Suppressor macrophage treated with lipopolysaccharide for 1 hour (primary cell): ENCODE measurements around the gene REG3A.

Experiments
- DNase-seq, 3 donors: peaks; one replicate each; pipeline ENCODE4 v3.0.0-alpha.2; 2020 to 2022

The REG3A gene

DNA sequence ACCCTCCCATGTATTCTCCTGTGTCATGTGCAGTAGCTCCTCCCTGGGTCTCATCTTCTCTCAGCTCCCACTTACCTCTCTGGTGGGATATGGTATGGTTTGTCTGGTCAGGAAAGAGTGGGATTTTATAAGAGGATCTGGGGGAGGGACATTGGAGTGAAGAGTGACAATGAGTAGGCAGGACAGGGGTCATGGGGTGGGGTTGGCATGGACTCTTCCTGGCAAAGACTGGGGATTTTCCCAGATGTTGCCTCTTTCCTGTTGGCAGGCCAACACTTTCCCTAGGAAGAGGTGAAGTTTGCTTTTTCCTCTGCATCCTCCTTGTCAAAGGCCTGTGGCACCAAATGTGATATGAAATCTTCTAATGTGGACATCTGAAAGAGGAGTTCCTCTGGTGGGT, at the start of gene REG3A:
Gene REG3A (minus strand): TSS at position 101 of the 400 bp plus-strand sequence. CDS start 348 bp downstream, outside the sequence.
- no peak for DNase-seq

- DNase-seq = no peak
Observed at GRCh38 chr2:79200762-79201161, 41.2 kb upstream of the REG3A start.

GRCh38 chr2:79191816-79192215, 32.3 kb upstream of the REG3A start:
- DNase-seq = no peak

DNA sequence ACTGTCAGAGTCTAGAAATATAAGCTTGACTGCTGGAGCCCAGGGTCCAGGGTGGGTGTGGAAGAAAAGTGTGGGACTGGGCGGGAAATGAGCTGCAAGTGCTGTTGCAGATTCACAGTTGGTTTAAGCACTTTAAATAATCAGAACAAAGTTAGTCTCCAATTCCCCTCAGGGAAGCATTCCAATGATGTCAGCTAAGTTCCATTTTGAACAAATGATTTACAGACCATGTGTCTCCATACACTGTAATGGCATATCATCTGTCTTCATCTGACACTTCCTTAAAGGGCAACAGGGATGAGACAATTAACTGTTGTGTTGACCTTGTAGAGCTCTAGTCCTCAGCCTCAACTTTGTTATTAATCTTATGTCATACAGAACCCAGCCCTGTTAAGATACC, 31.5 kb upstream of the REG3A start:
- DNase-seq = no peak

DNA sequence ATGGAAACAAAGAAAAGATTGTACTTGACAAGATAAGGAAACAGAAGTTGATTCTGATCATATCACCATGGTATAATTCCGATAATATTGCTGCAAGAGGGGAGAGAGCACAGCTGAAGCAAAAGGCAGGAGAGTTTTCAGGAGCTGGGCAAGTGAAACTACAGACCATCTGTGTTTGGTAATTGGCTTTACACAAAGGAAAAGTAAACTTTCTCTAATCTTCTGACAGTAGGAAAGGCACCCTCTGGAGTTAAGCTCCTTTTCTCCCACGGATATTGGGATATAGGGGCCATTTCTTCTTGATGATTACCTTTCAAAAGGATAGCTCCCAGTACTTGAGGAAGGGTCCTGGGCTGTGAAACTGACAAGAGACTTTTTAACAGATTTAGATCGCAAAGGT, 29.9 kb upstream of the REG3A start:
- no peak for DNase-seq

DNA sequence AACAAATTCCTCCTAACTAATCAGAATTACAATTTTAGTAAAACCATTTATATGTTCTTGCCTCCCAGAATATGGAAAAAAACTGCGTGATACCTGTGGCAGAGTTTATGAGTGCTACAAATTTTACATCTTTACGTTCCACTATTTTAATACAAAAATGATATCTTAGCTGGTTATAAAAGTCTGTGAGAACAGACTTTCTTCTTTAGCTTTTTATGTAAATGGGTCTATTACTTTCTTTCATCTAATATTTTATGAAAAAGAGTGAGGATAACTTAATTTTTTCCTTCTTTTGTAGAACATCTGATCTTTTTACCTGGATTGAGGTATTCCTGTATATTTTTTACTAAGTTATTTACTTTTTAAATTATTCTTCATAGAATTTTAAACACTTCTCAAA, 22.1 kb upstream of the REG3A start:
- no peak for DNase-seq

DNA sequence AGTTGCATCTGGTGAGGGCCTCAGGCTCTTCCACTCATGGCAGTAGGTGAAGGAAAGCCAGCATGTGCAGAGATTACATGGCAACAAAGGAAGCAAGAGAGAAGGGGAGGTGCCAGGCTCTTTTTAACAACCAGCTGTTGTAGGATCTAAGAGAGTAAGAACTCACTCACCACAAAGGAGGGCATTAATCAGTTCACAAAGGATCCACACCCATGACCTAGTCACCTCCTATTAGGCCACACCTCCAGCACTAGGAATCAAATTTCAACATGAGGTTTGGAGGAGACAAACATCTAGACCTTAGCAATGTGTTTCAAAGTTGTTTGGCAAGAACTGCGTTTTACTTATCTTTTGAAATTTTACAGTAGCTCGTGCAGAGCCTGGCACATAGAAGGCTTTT, 20.5 kb upstream of the REG3A start:
- DNase-seq = no peak

DNA sequence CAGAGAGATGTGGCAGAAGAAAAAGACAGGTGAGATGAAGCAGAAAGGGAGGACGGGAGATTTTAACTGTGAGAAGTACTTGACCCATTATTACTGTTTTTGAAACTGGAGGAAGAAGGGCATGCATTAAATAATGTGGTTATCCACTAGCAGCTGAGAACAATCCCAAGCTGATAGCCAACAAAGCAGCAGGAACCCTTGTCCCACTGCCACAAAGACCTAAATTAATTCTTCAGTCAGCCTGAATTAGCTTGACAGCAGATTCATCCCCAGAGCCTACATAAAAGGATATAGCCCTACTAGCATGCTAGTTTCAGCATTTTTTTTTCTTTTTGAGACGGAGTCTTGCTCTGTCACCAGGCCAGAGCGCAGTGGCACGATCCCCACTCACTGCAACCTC, 19.5 kb upstream of the REG3A start:
- DNase-seq = no peak

GRCh38 chr2:79178076-79178674, 18.6 kb upstream of the REG3A start:
- no peak for DNase-seq

DNA sequence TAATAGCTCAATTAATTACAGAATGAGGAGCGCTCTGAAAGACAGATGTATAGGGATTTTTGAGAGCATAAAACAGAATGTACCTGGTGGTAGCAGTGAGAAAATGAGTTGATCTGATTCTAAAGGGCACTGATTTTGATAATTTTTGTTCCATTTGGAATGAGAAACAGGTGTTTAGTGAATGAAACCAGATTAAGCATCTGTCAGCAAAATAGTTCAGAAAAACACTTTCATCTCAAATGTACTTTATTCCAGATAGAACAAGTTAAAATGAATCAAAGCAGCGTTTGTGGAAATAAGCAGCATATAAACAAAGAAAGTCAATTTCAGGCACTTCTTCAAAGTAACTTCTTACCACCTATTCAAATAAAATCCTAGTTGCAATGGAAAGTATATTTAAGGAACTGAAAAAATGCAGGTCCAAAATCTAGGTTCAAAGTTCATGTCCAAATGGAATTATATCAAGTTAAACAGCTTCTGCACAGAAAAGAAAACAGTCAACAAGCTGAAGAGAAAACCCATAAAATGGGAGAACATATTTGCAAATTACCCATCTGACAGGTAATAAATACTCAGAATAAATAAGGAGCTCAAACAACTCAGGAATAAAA, 11.9 kb upstream of the REG3A start:
- no peak for DNase-seq

DNA sequence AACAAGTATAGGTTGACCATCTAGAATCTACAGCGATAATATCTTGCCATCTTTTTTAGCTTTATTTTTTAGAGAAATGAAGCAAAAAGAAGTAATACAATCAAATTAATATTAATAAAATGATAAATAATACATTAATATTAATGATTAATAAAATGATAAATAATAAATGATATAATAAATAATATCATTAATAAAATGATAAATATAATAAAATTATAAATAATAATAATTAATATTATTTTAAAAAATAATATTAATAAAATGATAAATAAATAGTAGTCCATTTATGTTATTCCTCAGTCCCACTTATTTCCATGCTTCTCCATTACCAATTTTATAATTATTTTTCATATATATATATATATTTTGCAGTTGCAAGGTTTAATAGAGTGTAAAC, 3.2 kb upstream of the REG3A start:
- DNase-seq = no peak

DNA sequence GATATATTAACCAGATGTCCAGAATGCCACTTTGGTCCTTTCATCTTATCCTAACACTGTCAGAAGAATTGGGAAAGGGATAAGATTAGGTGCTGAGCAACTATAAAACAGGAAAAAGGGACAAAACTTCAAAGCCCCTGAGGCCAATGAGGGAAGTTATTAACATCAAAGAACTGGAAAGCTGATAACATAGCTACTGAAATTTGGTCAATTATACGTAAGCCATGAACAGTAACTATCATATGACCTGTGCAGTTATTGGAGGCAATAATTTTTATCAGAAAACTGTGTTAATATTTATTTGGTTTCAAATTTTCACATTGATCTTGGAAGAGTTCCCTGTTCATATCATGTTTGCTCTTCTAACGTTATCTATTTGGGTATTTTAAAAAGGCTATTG, 2.6 kb upstream of the REG3A start:
- DNase-seq = no peak

DNA sequence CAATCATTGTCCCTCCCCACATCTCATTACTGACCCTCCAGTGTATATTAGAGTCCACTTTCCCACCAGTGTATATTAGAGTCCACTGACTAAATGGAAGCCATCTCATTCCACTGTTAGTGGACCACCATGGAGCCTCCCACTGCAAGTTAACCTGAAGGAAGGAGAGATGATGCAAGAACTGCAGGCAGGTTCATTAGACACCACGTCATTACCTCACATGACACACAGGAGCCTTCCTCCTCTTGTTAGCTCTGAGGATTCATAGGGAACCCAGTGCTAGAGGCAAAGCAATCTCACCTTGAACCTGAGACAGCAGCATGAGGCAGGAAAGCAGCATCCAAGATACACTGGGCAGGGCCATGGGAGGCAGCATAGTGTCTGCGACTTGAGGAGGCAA, 523 bp downstream of the REG3A start:
- no peak for DNase-seq

GRCh38 chr2:79155826-79156476, 3.6 kb downstream of the REG3A start:
- no peak for DNase-seq

DNA sequence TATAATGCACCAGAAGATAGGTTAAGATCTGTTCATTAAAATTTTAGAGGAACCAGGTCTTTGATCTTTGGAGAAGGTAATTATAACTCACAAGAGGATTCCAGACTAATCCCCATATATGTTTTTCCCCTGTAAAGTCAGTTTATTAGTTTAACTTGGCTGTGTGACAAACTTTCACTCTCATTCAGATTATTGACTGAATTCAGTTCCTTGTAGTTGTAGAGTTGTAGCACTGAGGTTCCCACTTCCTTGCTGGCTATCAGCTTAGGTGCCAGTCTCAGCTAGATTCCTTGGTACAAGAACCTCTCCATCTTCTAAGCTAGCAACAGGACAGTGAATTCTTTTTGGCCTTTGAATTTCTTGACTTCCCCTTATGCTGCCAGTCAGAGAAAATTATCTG, 20.1 kb downstream of the REG3A start:
- DNase-seq = no peak

DNA sequence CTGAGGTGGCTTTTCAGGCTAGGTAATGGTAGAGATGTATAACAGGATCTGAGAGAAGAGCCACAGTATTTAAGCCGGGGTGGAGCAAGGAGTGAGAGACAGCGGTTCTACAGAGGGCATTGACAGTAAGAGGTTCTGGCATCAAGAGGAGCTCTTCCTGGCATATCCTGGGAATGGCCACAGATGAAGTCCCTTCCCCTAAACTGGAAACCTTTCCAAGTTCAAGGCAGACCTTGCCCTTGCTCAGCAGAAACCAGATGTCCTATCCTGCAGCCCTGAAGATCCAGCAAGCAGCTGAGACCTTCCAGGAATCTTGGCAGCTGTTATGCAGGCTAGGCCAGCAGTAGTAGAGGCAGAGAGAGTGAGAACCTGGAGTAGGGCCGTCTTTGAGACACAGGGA, 21.2 kb downstream of the REG3A start:
- DNase-seq = no peak

DNA sequence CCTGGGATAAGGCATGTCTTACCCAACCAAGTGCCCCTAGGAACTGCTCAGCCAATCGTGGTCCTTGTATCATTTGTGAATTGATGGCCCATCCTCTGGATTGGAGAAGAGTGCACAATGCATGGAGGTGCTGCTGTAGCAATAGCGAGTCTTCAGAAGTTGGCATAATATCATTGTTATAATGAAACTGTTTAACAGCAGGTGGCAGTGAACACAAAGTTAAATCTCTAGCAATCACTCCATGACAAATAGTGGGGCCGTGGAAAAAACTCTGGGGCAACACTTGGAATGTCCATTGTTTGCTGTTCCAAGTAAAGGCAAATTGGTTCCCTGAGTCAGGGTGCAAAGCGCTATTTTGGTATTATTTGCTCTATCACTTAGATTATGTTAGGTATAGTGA, 27.9 kb downstream of the REG3A start:
- no peak for DNase-seq

DNA sequence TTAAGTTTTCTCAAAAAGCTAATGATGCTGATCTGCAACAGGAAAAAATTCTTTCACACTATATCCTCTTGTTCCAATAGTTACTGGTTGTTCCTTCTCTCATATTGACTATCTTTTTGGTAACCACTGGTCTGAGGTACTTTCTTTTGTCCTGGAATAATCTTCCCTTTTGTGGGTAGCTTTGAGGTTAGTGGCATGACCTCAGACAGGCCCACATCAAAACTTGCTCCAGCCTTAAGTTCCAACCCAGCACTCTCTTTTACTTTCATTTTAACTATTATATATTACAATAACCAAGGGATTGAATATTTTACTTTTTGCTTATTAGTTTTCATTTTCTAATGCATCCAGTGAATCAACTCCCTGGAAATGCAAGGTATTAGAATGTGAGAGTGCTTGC, 29.7 kb downstream of the REG3A start:
- no peak for DNase-seq

GRCh38 chr2:79129260-79129659, 30.3 kb downstream of the REG3A start:
- no peak for DNase-seq

DNA sequence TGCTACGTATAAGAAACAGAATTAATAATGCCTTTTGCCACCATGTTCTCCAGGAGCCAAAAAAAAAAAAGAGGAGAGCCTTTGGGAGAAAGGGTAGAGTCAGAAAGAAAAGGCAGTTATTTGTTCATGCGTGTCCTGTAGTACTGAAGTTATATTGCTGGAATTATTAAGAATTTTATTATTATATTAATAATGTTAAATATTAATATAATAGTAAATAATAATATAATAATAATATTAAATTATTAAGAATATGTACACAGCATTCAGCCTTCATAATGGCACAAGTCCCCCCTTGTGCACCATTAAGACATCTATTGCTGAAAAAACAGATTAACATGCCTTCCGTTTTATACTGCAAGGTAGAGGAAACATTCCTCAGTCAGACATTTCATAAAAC, 31.1 kb downstream of the REG3A start:
- no peak for DNase-seq

DNA sequence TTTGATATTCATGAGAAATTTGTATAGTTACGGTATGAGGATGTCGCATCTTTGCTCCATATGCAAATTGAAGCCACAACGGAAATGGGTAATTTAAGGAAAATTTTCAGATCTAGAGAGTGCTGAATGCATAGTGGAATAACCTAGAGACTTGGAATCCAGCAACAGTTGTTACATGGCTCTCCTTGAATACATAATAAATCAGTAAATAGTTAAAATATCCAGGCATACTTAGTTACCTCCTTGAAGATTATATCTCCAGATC, 33.9 kb downstream of the REG3A start:
- no peak for DNase-seq

GRCh38 chr2:79124907-79125720, 34.4 kb downstream of the REG3A start:
- DNase-seq = no peak

DNA sequence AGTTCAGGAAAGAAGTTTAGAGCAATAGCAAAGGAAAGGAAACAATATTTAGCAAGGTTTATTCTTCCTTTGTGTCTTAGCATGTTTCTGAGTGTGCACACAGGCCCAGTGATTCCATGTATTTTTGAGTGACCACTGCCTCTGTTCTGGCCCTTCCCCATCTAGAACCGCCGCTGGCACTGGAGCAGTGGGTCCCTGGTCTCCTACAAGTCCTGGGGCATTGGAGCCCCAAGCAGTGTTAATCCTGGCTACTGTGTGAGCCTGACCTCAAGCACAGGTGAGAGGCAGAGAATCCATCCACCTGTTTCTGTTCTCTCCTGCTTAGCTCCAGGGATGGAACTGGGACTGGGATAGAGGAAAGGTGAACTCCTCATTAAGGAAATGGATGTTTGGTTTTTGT, 36.9 kb downstream of the REG3A start:
- no peak for DNase-seq

DNA sequence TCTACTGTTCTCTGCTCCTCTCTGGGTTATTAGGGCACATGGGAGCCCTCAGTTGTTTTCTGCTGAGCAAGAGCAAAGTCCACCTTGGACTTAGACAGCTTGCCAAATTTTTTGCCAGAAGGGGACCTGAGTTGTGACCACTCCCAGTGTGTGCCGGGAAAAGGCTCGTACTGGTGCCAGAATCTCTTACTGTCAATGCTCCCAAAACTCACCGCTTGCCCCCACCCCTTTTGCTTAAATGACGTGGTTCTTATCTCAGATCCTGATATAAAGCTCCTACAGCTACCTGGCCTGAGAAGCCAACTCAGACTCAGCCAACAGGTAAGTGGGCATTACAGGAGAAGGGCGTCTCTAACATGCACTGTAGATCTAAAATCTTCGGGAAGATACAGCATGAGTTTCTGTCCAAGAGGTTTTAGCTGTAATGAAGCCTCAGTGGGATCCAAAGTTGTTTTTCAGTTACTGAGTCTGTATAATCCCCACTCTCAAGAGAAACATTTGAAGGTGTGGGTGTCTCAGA, 39.3 kb downstream of the REG3A start, which contains the start of gene REG1A:
Gene REG1A (plus strand): TSS at position 295 of the 520 bp plus-strand sequence. CDS start 374 bp downstream, outside the sequence.
- DNase-seq = no peak
